UCSD-AML1 (cell line): ENCODE measurements around the gene CD2AP.
"Not testable (repeated sequence)": the region's sequence is repeated elsewhere in the genome, so short reads cannot be mapped to it uniquely, and the experiment has no call there.

Experiments
- DNase-seq: peaks from one replicate; lab custom pipeline; 2025; ENCODE audit not compliant: unreplicated experiment; lab: John Stamatoyannopoulos, UW

The CD2AP gene

GRCh38 chr6:47630587-47630986 lies 153.0 kb downstream of the CD2AP start:
- DNase-seq: no peak

DNA sequence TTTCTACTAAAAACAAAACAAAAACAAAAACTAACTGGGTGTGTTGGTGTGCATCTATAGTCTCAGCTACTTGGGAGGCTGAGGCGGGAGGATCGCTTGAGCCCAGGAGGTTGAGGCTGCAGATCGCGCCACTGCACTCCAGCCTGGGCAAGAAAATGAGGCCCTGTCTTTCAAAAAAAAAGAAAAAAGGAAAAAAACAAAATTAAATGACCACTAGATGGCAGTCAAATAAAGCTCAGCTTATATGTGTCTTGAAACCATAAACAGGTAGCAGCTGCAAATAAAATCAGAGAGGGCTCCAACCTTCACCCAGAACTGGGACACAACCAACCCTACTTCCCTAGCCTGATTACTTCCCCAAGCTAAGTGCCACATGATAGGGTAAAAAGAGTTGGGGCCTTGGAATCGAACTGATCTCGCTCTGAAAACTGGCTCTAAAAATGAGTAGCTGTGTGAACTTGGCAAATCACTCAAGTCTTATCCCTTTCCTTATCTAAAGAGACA lies 153.7 kb downstream of the CD2AP start:
- peak; percentile 15 for DNase-seq

DNA sequence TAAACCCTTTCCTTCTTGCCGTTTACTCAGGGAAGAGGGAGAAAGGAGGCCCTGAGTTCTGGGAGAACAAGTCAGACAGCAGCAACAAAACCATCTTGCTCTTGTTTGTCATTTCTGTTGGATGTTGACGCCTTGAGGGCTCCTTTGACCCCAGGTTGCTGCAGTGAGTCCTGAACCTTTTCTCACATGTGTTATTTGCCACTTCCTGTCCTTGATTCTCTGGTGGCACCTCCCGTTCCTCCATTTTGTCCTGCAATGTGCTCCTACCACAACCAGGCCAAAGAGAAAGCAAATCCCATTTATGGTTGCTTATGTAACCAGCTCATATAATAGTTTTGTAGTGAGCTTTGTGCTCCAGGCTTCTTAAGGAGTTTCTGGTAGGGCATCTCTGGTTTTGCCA lies 154.2 kb downstream of the CD2AP start:
- no peak for DNase-seq

GRCh38 chr6:47633141-47633540 lies 155.6 kb downstream of the CD2AP start:
- no peak for DNase-seq

- DNase-seq: no peak
These were observed 156.8 kb downstream of the CD2AP start for GRCh38 chr6:47634210-47635047.

DNA sequence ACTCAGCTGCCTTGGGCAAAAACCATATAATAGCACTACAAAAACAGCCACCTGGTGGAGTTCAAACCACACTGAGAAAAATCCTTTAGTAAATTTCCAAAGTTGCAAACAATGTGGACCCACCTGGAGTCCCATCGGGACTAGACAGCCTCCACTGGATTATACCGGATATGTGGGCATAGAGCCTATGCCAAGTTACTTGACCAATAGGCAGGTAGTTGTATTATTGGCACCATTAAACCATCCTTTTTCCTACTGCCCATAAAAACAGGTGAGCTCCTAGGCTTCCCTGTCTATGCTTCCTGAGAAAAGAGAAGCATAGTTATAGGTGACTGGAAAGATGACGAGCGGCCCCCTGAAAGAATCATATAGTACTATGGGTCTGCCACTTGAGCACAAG lies 169.1 kb downstream of the CD2AP start:
- no peak for DNase-seq

GRCh38 chr6:47647188-47647587 lies 169.6 kb downstream of the CD2AP start:
- DNase-seq: no peak

GRCh38 chr6:47647626-47648025 lies 170.0 kb downstream of the CD2AP start:
- DNase-seq: not testable (repeated sequence)

GRCh38 chr6:47648031-47648430 lies 170.4 kb downstream of the CD2AP start:
- DNase-seq: no peak

DNA sequence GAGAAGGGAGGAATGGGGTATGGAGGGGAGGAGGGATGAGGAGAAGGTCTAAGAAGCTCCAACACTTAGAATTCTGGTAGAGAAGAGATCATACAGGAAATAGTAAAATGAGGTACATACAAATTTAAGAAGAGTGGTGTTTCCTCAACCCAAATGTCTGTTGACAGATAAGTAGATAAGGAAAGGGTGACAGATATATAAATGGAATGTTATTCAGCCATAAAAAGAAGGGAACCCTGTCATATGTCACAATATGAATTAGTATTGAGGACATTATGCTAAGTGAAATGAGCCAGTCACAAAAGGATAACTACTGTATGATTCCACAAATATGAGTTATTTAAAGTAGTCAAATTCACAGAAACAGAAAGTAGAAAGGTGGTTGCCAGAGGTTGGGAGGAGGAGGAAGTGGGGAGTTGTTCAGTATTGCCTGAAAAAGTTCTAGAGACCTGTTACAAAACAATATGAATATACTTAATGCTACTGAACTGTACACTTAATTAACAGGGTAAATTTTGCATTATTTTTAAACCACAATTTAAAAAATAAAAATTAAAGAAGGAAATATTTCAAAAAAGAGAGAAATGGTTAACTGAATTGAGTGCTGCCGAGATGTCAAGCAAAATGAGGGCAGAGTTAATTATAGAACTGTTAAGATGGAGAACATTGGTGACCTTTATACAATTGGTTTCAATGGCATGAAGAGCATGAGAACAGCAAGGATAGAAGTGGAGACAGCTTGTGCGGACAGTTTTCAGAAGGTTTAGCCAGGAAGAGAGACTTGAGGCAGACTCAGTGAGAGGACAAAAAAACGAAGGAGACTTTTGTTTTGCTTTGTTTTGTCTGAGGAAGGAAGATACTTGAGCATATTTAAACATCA lies 173.2 kb downstream of the CD2AP start:
- no peak for DNase-seq

GRCh38 chr6:47651505-47651944 lies 173.9 kb downstream of the CD2AP start:
- no peak for DNase-seq

- DNase-seq: no peak
These were observed 176.1 kb downstream of the CD2AP start for GRCh38 chr6:47653706-47654105.

DNA sequence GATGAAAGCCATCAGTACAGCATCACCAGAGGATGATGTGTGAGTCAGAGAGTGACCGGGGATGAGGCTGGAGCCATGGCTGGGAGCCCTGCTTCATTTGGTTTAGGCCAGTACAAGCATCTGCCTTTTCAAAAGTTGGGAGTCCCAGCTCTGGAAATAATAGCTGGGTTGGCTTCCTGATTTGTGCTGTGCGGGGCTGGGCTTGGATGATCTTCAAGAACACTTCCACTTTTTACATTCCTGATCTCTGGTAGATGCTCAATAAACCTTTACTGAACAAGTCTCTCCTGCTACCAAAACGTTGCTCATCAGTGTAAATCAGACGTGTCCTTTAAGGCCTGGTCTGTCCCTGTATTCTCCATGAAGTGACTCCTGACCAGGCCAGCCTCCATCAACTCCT lies 176.7 kb downstream of the CD2AP start:
- DNase-seq: peak; percentile 16

DNA sequence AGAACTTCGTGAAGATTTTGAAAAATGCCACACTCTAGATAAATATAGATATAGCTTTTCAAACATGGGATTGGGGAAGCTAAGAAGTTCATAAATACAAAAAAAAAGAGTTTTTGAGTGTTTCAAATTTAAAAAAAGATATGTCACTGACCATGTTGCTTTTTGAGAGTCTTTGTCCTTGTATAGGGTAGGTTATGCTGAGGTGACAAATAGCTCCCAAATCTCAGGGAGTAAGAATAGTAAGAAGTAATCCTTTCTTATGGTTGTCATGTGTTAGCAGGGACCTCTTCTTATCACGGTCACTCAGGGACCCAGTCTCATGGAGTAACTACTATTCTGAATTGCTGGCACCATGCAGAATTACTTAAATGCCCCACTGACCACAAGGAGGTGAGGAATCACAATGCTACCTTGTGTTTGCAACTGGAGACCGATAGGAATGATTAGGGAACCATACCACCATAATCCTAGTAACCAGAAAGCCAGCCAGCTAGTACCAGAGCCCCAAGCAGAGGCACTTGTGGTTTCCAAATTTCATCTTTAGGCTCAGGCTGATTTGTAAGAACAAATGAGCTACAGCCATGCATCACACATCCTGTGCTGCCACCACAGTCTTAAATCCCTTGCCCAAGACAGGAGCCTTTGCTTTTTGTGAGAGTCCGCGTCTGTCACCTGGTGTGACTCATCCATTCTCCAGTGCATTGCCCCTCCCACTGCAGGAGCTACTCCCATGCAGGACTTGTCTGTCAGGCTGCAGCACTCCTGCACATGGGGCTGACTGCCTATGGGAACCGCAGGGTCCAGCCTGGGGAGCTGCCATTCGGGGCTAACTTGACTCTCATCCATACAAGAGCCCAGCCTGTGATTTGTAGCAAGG lies 178.4 kb downstream of the CD2AP start:
- peak; percentile 42 for DNase-seq

DNA sequence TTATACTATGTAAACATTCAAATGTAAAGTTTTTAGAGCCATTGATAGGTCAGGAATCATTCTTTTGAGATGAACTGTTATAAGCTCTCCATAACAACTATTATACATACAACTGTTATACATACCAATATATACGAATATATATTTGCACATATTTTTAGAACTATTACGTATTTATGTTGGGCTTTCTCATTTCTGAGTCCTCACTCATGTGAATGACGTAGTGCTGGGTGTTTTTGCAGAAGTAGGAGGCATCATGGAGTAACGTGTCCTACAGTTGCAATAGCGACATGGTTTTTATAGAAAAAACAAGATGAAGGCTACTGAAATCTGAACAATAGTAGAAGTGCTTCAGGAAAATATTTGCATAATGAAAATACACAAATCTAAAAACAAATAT lies 184.4 kb downstream of the CD2AP start:
- no peak for DNase-seq

- DNase-seq: no peak
These were observed 186.1 kb downstream of the CD2AP start for GRCh38 chr6:47663462-47664216.

- DNase-seq: no peak
These were observed 187.5 kb downstream of the CD2AP start for GRCh38 chr6:47665112-47665511.

DNA sequence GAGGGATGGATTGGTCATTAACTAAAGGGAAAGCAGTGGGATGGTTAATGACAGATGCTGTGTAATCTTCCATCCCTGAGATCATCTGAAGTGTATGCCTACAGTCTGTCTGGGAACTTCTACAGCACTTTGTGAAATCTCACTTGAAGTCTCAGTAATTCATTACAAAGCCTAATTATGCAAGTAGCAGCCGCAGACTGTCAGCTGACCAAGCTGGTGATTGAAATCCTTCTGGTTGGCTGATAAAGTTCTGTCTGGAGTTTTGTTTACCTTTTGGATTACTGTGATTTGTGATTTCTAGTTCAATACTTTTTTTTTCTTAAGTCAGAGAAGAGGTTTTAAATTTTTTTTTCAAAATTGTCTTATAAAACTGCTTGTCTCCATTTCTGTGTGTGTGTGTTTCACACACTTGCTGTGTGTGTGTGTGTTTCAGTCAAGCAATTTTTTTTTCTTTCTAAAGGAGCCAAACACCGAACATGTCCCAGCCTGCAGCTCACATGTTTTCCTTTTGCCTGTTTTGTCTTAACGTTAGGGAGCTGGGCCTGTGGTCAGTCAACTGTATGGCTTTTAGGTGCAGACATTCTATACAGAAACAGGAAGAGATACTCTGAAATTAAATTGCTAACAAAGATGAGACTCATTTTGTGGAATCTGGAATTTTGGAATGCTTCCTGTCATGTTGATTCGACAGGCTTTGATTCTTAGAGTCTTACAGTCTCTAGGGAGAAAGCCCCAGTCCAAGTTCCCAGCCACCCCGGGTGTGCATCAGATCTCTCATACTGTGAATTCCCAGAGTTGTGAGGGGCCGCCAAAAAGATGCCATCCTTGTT lies 192.3 kb downstream of the CD2AP start:
- no peak for DNase-seq

GRCh38 chr6:47670851-47671250 lies 193.3 kb downstream of the CD2AP start:
- no peak for DNase-seq
